SU-DHL-6 (cell line): ENCODE data around the gene ZNF735.

Experiments used
- CTCF ChIP-seq: fragments of 200-600 bp; sonication (generic); IDR thresholded peaks from one replicate; pipeline ENCODE4 v1.5.1; 2017; ENCODE audit warnings: antibody characterized with exemption, mild to moderate bottlenecking, low read length, moderate library complexity; ENCODE audit not compliant: insufficient read depth, poor library complexity, severe bottlenecking
- EZH2phosphoT487 ChIP-seq: fragments of 200-600 bp; sonication (generic), shearing (Covaris generic); conservative IDR thresholded peaks from 2 replicates; pipeline ENCODE4 v1.6.1; 2018; ENCODE audit warnings: mild to moderate bottlenecking, antibody characterized with exemption, low read length, moderate library complexity, mixed read lengths

GRCh38 chr7:64206903-64207302, at the start of gene ZNF735:
- TF ChIP-seq CTCF = no peak
- no peak for TF ChIP-seq EZH2phosphoT487
